ENCODE data around the gene RANBP3L.

Gene RANBP3L

GRCh38 chr5:36276864-36277263, 24.8 kb downstream of the RANBP3L start:
- no peak for TF ChIP-seq CTCF (IDR thresholded peaks at IDR 0.05; ENCODE audit: unreplicated experiment in 3 of 3)
- Mint-ChIP-seq H3K4me1 (peaks cover 6% of the 10 kb centered on the region), H3K27ac (no peak overlapping the region), H3K9me3 (no peaks in the 10 kb centered on the region), H3K4me3 (no peak overlapping the region), H3K36me3 (ENCODE audit: low read depth) (no peaks in the 10 kb centered on the region), H3K27me3 (ENCODE audit: low read depth) (no peaks in the 10 kb centered on the region)

- Mint-ChIP-seq H3K36me3 (ENCODE audit: low read depth) (no peaks in the 10 kb centered on the region), H3K4me3 (no peak overlapping the region), H3K27me3 (ENCODE audit: low read depth) (no peaks in the 10 kb centered on the region), H3K4me1 (peaks cover 6% of the 10 kb centered on the region), H3K9me3 (no peaks in the 10 kb centered on the region), H3K27ac (peak overlapping the region in 2 of 3 experiments; percentile 2 to 8)
- no peak for TF ChIP-seq CTCF (IDR thresholded peaks at IDR 0.05; ENCODE audit: unreplicated experiment in 3 of 3)
These were observed 27.7 kb downstream of the RANBP3L start for GRCh38 chr5:36273809-36274526.

- H3K9me3 Mint-ChIP-seq = no peaks in the 10 kb centered on the region
- no peak for TF ChIP-seq CTCF (IDR thresholded peaks at IDR 0.05; ENCODE audit: unreplicated experiment in 3 of 3)
- no peaks in the 10 kb centered on the region for H3K36me3 Mint-ChIP-seq (ENCODE audit: low read depth)
- H3K27me3 Mint-ChIP-seq (ENCODE audit: low read depth) = no peaks in the 10 kb centered on the region
- H3K4me1 Mint-ChIP-seq = peaks cover 6% of the 10 kb centered on the region
- no peak overlapping the region for H3K4me3 Mint-ChIP-seq
- H3K27ac Mint-ChIP-seq = no peak overlapping the region
These were observed 29.5 kb downstream of the RANBP3L start for GRCh38 chr5:36272136-36272690.

GRCh38 chr5:36270876-36271575, 30.7 kb downstream of the RANBP3L start:
- H3K9me3 Mint-ChIP-seq = no peaks in the 10 kb centered on the region
- H3K27ac Mint-ChIP-seq = no peak overlapping the region
- no peaks in the 10 kb centered on the region for H3K27me3 Mint-ChIP-seq (ENCODE audit: low read depth)
- H3K36me3 Mint-ChIP-seq (ENCODE audit: low read depth) = no peaks in the 10 kb centered on the region
- peaks cover 6% of the 10 kb centered on the region for H3K4me1 Mint-ChIP-seq
- H3K4me3 Mint-ChIP-seq = no peak overlapping the region
- TF ChIP-seq CTCF (IDR thresholded peaks at IDR 0.05; ENCODE audit: unreplicated experiment in 3 of 3) = no peak

- H3K4me1 Mint-ChIP-seq = peaks cover 6% of the 10 kb centered on the region
- H3K9me3 Mint-ChIP-seq = no peaks in the 10 kb centered on the region
- no peak overlapping the region for H3K4me3 Mint-ChIP-seq
- no peaks in the 10 kb centered on the region for H3K27me3 Mint-ChIP-seq (ENCODE audit: low read depth)
- no peak overlapping the region for H3K27ac Mint-ChIP-seq
- no peak for TF ChIP-seq CTCF (IDR thresholded peaks at IDR 0.05; ENCODE audit: unreplicated experiment in 3 of 3)
- no peaks in the 10 kb centered on the region for H3K36me3 Mint-ChIP-seq (ENCODE audit: low read depth)
These were observed 31.5 kb downstream of the RANBP3L start for GRCh38 chr5:36270175-36270574.
